ENCODE results near the gene PRCP.

PRCP gene

GRCh38 chr11:82786001-82786400 is 114.2 kb downstream of the PRCP start:
- DNase-seq (ENCODE audit: low read depth), result no peak

GRCh38 chr11:82782825-82783374 is 117.3 kb downstream of the PRCP start:
- DNase-seq (ENCODE audit: low read depth), result no peak

GRCh38 chr11:82778776-82779175 is 121.5 kb downstream of the PRCP start:
- DNase-seq (ENCODE audit: low read depth), result no peak

DNA sequence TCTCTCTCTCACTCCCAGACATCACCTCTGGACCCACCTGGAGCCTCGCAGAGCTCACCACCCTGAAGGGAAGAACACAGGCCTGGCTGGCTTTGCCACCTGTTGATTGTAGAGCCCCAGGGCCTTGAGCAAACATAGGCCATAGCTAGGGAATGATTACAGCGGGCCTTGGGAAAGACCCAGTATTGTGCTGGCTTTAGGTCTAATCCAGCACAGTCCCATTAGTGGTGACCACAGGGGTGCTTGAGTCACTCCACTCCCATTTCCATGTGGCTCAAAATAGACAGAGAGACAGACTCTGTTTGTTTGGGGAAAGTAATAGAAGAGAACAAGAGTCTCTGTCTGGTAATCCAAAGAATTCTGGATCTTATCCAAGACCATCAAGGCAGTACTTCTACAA is 123.9 kb downstream of the PRCP start:
- no peak for DNase-seq (ENCODE audit: low read depth)

- DNase-seq (ENCODE audit: low read depth), result no peak
These were observed 124.4 kb downstream of the PRCP start for GRCh38 chr11:82775736-82776346.

DNA sequence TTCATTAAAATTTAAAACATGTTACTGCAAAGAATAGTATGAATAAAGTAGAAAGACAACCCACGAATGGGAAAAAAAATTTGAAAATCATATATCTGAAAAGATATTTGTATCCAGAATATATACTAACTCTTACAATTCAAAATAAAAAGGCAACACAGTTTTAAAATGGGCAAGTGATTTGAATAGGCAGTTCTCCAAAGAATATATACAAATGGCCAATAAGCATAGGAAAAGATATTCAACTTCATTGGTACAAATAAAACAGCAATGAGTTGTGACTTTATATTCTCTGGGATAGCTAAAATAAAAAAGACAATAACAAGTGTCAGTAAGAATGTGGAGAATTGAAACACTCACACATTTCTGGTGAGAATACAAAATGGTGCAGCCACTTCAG is 125.0 kb downstream of the PRCP start:
- no peak for DNase-seq (ENCODE audit: low read depth)

Data from GM04503 (cell line).